GM11168 (cell line): ENCODE data around the gene SSBP2.
"Not testable (repeated sequence)": the region's sequence is repeated elsewhere in the genome, so short reads cannot be mapped to it uniquely, and the experiment has no call there.

Experiments used
- in situ Hi-C: fragments of 300-500 bp; cut with MboI; formaldehyde crosslinking; loops from one replicate; pipeline ENCODE4 v1.12.0; 2022; ENCODE audit warnings: low sequenced_read_pairs; ENCODE audit not compliant: unreplicated experiment

Gene SSBP2

DNA sequence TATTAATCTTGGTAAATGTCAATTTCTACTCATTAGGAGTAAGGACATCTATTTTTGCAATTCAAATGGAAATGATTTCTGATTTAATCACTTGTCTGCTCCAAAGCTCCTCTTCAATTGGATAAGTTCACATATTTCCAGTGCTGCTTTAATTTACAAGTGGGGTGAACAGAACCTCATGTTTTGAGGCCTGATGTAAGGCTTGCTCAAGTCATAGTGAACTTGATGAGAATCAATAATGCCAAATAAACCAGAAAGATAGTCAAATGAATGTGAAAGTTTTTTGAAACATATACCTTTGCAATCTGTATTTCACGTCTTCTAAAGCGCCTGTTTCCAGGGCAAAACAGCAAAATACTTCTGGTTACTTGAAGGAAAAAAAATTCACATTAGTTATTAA lies 341.5 kb downstream of the SSBP2 start:
- in situ Hi-C loops = no loop called here

DNA sequence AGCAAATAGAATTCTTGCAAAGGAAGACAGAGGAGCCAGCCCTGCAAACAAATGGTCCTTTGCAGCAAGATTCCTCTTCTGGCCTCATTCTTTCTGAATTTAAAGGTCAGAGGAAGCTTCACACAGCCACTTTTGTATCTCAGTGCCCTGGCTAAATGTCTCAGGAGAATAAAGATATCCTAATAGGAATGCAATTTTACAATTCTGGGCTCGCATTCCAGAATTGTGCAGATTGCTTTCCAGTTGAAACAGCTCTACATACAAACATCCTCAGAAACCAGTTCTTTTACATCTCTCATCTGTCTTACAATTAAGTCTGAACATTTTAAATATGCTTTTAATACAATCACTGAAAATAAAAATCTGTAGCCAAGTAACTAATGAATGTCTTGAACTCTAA lies 342.4 kb downstream of the SSBP2 start:
- in situ Hi-C loops = no loop called here

DNA sequence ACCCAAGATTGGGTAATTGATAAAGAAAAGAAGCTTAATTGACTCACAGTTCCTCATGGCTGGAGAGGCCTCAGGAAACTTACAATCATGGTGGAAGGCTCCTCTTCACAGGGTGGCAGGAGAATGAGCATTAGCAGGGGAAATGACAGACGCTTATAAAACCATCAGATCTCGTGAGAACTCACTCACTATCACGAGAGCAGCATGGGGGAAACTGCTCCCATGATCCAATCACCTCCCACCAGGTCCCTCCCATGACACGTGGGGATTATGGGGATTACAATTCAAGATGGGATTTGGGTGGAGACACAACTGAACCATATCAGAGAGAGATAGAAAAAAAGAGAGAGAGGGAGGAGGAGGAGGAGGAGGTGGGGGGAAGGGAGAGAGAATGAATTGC lies 343.1 kb downstream of the SSBP2 start:
- in situ Hi-C loops = not testable (repeated sequence)

DNA sequence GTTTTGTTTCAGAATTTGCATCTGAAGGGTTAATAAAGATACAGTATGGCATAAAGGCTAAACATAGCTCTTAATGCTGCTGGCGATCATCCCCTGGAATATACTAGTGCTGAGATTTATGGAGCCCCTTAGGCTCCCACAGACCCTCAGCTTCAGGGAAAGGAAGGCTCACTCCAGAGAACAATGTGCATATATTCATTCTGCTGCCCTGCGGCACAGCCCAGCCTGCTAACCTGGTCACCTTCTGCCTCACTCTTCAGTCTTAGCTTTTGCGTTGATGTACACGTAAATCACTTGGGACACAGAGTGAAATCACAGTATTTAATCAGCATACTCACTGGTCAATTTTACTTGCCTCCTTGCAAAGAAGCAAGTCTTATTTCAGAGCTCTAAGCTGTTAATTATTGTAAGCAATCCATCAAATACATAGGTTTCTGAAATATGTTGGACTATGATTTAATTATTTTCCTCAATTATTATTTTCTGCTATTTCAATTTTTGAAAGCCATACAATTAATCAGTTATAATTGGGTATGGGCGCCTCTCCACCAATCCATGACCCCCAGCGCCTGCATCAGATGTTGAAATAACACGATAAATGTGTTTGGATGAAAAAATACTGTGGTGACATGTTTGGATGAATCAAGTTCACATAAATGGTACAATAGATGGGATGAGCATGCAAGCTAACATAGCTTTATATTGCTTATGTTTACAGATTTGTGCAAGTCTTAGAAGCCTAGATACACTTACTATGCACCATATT lies 345.6 kb downstream of the SSBP2 start:
- in situ Hi-C loops = no loop called here

DNA sequence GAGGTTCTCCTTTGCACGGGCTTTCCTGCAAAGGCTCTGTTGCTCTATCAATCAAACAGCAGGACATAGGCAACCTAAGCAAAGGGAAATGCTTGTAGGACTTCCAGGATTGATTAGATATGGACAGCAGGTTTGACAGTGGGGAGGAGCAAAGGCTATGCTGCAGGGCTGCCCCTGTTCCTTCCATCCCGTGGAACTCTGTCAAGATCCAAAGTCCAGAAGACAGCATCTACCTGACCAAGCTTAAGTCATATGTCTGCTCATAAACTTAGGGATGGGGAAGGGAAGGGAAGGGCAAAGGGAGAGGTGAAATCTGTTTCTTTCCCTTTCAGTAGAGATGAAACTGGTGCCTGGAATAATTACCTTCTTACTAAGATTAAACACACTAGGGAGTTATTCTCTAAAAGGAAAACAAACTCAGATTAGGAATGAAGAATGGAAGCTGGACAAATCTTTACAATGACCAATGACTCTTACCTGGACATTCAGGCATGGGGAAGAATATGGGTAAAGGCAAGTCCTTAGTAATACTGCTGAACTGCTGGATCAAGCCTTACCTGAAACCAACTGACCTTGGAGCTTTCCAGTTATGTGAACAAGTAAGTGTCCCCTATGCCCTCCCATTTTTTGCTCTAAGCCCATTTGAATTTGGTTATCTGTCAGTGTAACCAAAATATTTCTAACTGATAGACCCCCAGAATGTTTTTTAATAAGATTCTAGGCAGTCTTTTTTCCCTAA lies 348.5 kb downstream of the SSBP2 start:
- in situ Hi-C loops = no loop called here

DNA sequence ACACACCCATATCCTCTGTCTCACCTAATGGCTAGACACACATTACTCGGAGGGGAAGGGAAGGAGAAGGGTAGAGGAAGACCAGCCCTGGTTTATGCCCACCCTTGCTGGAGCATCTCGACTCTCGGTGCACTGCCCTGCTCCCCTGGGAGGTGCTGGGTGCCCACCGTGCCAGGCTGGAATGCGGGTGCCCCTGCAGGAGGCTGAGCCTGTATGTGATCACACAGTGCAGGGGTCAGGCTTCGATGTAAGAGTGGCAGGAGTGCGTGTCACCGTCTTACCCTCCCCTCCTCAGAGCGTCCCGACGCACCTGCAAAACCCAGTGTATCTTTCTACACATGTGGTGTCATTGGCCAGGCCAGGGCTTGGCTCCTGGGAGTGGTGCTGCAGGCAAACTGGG lies 349.6 kb downstream of the SSBP2 start:
- in situ Hi-C loops = no loop called here

DNA sequence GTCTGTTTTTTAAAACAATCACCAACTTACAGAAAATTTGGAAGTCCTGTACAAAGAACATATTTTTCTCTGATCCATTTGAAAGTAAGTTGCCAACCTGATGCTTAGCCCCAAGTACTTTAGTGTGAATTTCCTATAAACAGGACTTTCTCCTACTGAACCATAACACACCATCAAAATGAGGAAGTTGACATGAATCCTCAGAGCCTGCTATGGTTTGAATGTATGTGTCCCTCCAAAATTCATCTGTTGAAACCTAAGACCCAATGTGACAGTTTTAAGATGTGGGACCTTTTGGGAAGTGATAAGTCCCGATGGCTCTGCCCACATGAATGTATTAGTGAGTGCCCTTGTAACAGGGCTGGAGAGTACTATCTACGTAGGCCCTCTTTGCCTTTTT lies 350.5 kb downstream of the SSBP2 start:
- in situ Hi-C loops = no loop called here

DNA sequence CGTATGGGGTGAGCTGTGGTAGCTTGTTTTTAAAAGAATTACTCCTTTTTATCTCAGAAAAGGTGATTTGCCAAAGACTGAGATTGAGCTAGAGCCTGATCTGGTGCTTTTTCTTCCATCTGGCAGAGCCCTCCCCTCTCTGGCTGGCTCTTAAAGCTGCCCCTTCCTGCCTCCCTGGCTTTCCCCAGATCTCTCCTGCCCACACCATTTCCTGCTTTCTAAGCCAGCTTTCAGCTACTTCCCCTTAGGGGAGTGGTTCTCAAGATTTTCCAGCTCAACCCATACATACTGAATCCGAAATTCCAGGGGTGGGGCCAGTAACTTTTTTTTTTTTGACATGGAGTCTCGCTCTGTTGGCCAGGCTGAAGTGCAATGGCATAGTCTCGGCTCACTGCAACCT lies 352.2 kb downstream of the SSBP2 start:
- in situ Hi-C loops = no loop called here

DNA sequence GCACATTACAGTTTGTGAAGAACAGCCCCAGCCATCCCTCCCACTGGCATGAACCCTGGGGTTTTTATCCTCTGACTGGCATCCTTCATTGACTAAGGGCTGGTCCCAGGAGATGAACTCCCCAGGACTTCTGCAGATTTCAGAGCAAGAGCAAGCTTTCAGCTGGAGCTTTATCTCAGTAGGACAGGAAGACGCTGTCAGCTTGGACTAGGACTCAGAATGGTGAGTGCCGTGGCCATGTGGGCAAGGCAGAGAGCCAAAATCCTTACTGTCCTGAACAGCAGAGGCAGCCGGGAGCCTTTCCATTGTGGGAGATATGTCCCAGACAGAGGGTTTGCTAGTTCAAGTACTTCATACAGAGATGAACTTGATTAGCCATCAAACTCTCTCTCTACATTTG lies 353.7 kb downstream of the SSBP2 start:
- in situ Hi-C loops = no loop called here

DNA sequence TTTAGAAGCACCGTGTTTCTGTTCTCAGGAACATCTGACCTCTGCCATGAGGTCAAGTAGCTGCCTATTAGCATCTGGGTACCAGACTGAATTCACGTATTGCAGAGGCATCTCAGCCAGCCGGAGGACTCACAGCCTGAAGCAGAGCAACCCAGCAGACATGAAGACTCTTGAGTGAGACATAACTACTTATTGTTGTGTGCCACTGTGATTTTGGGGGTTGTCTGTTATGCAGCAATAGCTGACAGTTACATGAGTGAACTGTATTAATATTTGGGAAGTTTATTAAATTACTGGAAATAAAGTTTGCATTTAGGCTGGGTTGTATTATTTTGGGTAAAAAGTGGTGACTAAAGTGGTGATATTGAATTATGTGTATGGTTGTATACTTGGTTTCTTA lies 355.6 kb downstream of the SSBP2 start:
- in situ Hi-C loops = no loop called here

DNA sequence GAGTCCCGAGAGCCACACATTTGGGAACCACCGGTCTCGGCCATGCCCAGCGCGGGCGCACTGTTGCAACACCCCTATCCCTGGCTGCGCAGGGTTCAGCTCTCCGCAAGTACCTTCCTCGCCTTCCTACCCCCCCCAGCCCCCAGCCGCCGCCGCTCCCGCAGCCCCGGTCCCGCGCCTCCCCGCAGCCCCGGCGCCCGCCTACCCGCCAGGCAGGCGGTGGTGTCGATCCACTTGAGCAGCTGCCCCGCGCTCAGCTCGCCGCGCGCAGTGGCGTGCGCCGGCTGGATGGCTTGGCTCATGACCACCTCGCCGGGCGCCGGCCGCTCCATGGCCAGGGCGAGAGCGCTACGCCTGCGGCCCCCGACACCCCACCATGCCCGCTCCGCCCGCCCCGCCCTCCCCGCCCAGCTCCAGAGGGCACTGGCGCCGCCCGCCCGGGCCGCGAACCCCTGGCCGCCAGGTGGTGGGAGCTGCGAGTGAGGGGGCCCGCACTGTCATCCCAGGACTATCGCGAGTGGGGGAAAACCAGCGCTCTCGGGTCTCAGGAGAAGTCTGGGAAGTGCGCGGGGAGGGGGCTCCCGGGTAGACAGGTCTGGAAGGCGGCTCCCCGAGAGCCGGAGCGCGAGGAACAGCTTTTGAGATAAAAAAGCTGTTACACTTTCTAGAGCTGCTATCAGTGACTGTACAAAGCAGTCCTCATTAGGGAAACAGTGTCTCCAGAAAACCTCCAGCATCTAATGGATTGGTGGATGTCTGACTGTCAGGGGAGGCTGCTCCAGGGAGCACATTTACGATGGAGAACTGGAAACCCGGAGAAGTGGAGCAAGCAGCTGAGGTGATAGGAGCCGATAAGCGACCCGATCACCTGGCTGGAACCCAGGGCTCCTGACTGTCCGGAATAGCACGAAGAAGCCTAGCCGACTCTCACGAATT lies 356.8 kb downstream of the SSBP2 start, which contains the start of gene ACOT12:
ACOT12 (minus strand) TSS at position 352 of the 936 bp plus-strand sequence; CDS start at position 332, 20 bp downstream.
- in situ Hi-C loops = no loop called here

DNA sequence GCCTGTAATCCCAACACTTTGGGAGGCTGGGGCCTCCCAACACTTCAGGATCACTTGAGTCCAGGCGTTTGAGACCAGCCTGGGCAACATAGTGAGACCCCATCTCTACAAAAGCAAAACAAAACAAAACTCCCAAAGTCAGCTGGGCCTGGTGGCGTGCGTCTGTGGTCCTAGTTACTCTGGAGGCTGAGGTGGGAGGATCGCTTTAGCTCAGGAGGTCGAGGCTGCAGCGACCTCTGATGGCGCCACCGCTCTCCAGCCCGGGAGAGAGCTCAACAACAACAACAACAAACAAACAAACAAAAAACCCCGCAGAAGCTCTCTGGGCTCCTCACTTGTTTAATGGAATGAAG lies 357.5 kb downstream of the SSBP2 start:
- in situ Hi-C loops = no loop called here

DNA sequence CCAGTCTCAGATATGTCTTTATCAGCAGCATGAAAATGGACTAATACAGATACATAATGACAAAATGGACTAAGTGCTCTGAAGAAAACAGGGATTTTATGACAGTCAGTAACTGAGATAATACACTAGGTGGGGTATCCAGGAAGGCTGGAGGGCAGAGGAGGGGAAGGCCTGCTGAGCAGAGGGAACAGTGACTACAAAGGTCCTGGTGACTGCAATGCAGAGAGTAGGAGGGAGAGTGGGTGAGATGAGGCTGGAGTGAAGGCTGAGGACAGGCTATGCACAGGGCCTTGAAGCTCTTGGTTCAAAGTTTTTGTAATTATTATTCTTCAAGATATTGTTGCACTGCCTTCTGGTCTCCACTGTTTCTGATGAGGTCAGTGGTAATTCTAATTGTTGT lies 361.9 kb downstream of the SSBP2 start:
- in situ Hi-C loops = no loop called here

DNA sequence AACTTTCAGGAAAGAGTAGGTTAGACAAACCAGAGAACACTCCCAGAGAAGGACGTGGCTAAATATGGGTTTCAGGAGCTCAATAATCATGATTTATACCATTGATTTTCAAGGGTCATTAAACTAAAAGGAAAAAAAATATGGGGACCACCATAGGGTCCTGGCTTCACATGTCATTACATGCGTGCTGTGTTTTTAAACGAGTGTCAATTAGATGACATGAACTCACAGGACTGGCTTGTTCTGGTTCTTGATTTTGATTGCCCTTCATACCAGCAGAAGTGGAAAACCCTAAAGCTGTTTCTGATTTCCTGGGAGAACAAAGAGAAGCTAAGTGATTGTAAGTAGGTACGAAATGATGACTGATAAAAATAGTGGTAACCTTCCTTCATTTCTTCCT lies 362.7 kb downstream of the SSBP2 start:
- in situ Hi-C loops = no loop called here

DNA sequence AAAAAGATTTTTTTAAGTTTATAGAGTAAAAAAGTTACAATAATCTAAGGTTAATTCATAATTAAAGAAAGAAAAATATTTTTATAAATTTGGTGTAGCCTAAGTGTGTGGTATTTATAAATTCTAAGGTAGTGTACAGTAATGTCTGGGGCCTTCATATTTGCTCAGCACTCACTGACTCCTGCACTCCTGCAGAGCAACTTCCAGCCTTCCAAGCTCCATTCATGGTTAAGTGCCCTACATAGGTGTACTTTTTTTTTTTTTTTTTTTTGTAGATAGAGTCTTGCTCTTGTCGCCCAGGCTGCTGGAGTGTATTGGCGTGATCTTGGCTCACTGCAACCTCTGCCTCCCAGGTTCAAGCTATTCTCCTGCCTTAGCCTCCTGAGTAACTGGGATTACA lies 367.0 kb downstream of the SSBP2 start:
- in situ Hi-C loops = no loop called here

DNA sequence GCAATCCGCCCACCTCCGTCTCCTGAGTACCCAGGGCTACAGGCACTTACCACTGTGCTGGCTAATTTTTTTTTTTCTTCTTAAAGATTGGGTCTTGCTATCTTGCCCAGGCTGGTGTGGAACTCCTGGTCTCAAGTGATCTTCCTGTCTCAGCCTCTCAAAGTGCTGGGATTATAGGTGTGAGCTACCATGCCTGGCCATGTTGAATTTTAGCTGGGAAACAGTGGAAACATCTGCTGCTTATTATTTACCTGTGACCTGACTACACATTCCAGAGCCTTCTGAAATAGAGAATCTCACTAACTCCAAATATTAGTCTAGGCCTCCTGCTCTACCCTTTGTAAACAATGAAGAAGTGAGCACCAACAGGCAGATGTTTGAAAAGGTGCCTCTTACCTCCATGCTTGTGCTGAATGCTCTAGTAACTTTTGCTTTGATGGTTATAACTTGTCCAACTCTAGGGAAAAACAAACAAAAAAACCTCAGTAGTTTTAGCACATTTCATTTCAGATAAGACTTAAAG lies 379.5 kb downstream of the SSBP2 start:
- in situ Hi-C loops = no loop called here

DNA sequence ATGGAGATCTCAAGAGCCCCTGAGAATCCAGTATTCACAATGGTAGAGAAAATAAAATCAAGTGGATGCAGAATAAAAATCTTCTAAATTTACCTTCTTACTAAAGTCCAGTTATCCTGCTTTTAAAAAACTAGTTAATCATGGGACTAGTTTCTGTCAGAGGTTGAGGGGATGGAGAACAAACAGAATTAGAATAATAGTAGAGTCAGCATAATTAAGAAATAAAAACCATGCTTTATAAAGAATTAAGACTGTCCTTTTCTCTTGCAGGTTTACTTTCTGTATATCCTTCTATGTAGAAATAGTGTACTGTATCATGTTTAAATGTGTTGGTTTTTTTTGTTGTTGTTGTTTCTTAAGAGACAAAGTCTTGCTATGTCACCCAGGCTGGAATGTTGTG lies 380.0 kb downstream of the SSBP2 start:
- in situ Hi-C loops = no loop called here

DNA sequence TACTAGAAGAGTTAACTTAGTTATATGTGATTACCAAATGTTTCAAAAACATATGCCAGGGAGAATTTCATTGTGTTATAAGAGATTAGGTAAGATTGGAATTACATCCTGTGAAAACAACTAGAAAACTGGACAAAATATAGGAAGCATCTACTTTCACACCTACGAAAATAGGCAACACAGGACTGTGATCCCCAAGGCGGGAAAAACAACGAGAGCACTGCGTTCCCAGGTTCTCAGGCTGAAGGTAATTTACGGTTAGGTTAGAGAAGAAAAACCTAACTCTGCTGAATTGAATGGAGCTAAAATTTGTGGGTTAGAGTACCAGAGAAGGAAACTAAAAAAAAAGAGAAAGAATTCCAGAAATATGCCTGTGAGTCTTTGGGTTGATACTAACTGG lies 385.4 kb downstream of the SSBP2 start:
- in situ Hi-C loops = no loop called here

DNA sequence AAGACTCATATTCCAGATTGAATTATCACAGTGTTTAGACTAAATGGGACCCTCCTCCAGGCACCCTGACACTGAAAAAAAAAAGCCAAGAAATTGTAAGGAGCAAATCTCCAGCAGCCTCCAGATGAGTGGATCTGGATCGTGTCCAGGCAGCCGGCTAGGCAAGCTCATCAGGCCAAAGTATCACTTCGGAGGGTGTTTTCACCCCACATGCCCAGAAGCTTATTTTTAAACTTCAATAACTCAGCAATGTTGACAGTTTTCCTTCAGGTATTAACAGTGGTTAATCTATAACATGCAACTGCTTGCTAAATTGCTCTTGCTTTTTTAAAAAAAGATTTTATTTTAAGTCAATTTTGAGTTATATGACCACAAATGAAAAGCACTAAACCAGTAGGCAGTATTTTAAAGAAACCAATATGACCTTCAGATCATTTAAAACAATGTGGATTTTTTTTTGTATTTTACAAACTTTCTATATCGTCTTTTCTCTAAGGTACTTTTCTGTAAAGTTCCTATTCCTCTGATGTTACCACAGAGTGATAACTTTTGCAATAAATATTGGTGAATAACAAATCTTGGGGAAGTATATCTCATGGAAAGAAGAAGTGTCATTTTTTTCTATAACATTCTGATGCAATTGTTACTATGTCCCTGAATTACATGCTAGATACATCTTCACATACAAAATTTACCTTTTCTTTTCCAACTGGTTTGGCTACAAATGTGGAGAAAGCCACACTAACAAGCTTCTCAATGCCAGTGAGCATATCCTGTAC lies 387.6 kb downstream of the SSBP2 start:
- in situ Hi-C loops = no loop called here
